ENCODE data around the gene HABP4.

- no peak for TF ChIP-seq MAX (IDR thresholded peaks at IDR 0.05)
- TF ChIP-seq GABPA (IDR thresholded peaks at IDR 0.05 in 1 of 2, conservative IDR thresholded peaks at IDR 0.05 in 1 of 2), result no peak
- TF ChIP-seq TAF1 (conservative IDR thresholded peaks at IDR 0.05), result no peak
- no peak for TF ChIP-seq JUND (IDR thresholded peaks at IDR 0.05)
Observed at GRCh38 chr9:96493757-96494156, 43.8 kb downstream of the HABP4 start.

Measured in liver (tissue), 2 donors.